GM12878 (cell line): ENCODE data around the gene ZNF552. TPM values are rescaled to one million over a fixed set of nuclear protein-coding genes. Genes with fewer than 3 reads are reported as not detected.

Experiments used
- ATAC-seq: fragments of 200-7000 bp; cut with Tn5 transposase; 3 replicates; pipeline ENCODE4 v1.9.1; 2020; ENCODE audit warnings: mild to moderate bottlenecking, moderate library complexity
- BruUV-seq: library from RNA; stranded (reverse); fragments of 400-500 nt; replicated peaks from 2 replicates; lab custom pipeline; 2021; lab: Mats Ljungman, UMichigan
- CTCF ChIA-PET: fragments of 300-600 bp; sonication (Branson Sonifier 250); formaldehyde crosslinking; extraction: SDS; loops from one replicate; lab custom pipeline; 2021; ENCODE audit warnings: inconsistent platforms; lab: Yijun Ruan, JAX
- POLR2A ChIA-PET: fragments of 350-600 bp; formaldehyde crosslinking; extraction: SDS; loops from one replicate; lab custom pipeline; 2021; ENCODE audit warnings: inconsistent platforms; lab: Charles Lee
- RAD21 ChIA-PET: fragments of 300-600 bp; sonication (Branson Sonifier 250); formaldehyde crosslinking; loops from one replicate; lab custom pipeline; 2023; ENCODE audit warnings: antibody characterized with exemption; ENCODE audit not compliant: unreplicated experiment; lab: Charles Lee
- SMC1A ChIA-PET: fragments of 300-600 bp; sonication (Branson Sonifier 250); formaldehyde crosslinking; loops from one replicate; lab custom pipeline; 2023; ENCODE audit not compliant: unreplicated experiment, uncharacterized antibody; lab: Charles Lee
- DNase-seq: peaks from one replicate; pipeline ENCODE4 v3.0.0-alpha.2; 2011; ENCODE audit warnings: low read depth, low spot score
- FAIRE-seq: peaks from 3 replicates; lab custom pipeline; 2011; peaks lifted over from hg19 to GRCh38; lab: Jason Lieb, UNC
- H2AFZ ChIP-seq: 2 replicates; pipeline ENCODE4 v1.6.0; 2011; ENCODE audit warnings: low read depth, low read length, control low read depth; ENCODE audit not compliant: control insufficient read depth
- H3K27ac ChIP-seq: 2 replicates; pipeline ENCODE4 v1.5.1; 2011; ENCODE audit warnings: control low read depth; ENCODE audit not compliant: control insufficient read depth, insufficient read depth
- H3K27me3 ChIP-seq, 2 experiments: replicated peaks in 1 of 2; 2 replicates each; pipeline versions ENCODE4 v1.6.0 to v1.6.1; 2011; ENCODE audit warnings: low read length in 1 of 2; ENCODE audit not compliant: control insufficient read depth in 2 of 2, insufficient read depth in 2 of 2
- H3K36me3 ChIP-seq, 2 experiments: 2 replicates each; pipeline ENCODE4 v1.5.1; 2011; ENCODE audit warnings: low read length in 1 of 2; ENCODE audit not compliant: control insufficient read depth in 2 of 2, insufficient read depth in 2 of 2
- H3K4me1 ChIP-seq: 2 replicates; pipeline ENCODE4 v1.6.1; 2011; ENCODE audit warnings: mild to moderate bottlenecking, low read length, moderate library complexity, mixed read lengths; ENCODE audit not compliant: control insufficient read depth, insufficient read depth
- H3K4me2 ChIP-seq: 2 replicates; pipeline ENCODE4 v1.6.0; 2011; ENCODE audit warnings: control low read depth; ENCODE audit not compliant: control insufficient read depth, insufficient read depth
- H3K4me3 ChIP-seq: fragments of 200-600 bp; sonication (generic); 2 replicates; pipeline ENCODE4 v1.5.1; 2016
- H3K79me2 ChIP-seq: 2 replicates; pipeline ENCODE4 v1.6.0; 2011; ENCODE audit warnings: low read length; ENCODE audit not compliant: control insufficient read depth, insufficient read depth
- H3K9ac ChIP-seq: 2 replicates; pipeline ENCODE4 v1.8.0; 2011; ENCODE audit warnings: low read length, control low read depth, mixed read lengths; ENCODE audit not compliant: control insufficient read depth, insufficient read depth
- H3K9me3 ChIP-seq: replicated peaks from 3 replicates; pipeline ENCODE4 v1.5.1; 2011; ENCODE audit warnings: mild to moderate bottlenecking, low read length; ENCODE audit not compliant: control insufficient read depth, insufficient read depth
- H4K20me1 ChIP-seq: 2 replicates; pipeline ENCODE4 v1.6.0; 2011; ENCODE audit not compliant: control insufficient read depth, insufficient read depth
- MTA2 ChIP-seq: fragments of 450-650 bp; IDR thresholded peaks from 2 replicates; pipeline ENCODE4 v1.6.1; 2016; ENCODE audit warnings: low read depth, mild to moderate bottlenecking, moderate library complexity
- ZNF687 ChIP-seq: fragments of 450-650 bp; IDR thresholded peaks from 2 replicates; pipeline ENCODE4 v1.6.1; 2017; ENCODE audit warnings: mild to moderate bottlenecking, moderate library complexity
- WGBS: methylation state at CpG from one replicate; pipeline ENCODE4 v1.1.6; 2016; ENCODE audit warnings: low lambda C conversion rate; ENCODE audit not compliant: insufficient replicate concordance, insufficient coverage; ENCODE audit errors: missing lambda C conversion rate; 5-methylcytosine and 5-hydroxymethylcytosine counted together
- in situ Hi-C: fragments of 300-500 bp; cut with MboI; formaldehyde crosslinking; loops from 9 replicates; pipeline ENCODE4 v1.14.3; 2018; ENCODE audit warnings: mixed read lengths
- intact Hi-C: fragments of 100-400 bp; cut with micrococcal nuclease; formaldehyde crosslinking; loops from one replicate; pipeline ENCODE4 v1.14.2; 2022; ENCODE audit not compliant: unreplicated experiment
- polyA plus RNA-seq, 11 experiments: library from polyadenylated mRNA; depleted of rRNA in 4 of 11; unstranded in 6 of 11; stranded (reverse) in 5 of 11; fragments of >200 nt; fragmentation: Nextera tagmentation in 4 of 11; fragmentation: Illumina TruSeq in 1 of 11; extraction: Ambion mirVana in 4 of 11; extraction: Trizol in 1 of 11; gene quantifications; 1 replicate in 1 of 11; 2 replicates in 10 of 11; pipeline versions ENCODE4 v1.2.1 to v1.2.3, GENCODE V29; 2011 to 2016; ENCODE audit warnings: inconsistent platforms in 2 of 11, missing spikeins in 2 of 11, low read depth in 1 of 11
- total RNA-seq, 4 experiments: library from RNA; depleted of rRNA in 3 of 4; stranded (reverse); fragments of >200 nt in 3 of 4; fragmentation: Illumina TruSeq in 1 of 4; extraction: Trizol in 1 of 4; gene quantifications; 2 replicates each; pipeline versions ENCODE4 v1.2.1 to v1.2.3, GENCODE V29; 2013 to 2021

The ZNF552 gene
- total and polyA plus RNA-seq, 10 of the 15 experiments (the other 5 are each of a cell fraction or from before 2014, with no cell fraction given), result 3.6 to 13.3 (median 8.0) TPM

GRCh38 chr19:57820599-57820998 lies 5.9 kb upstream of the ZNF552 start:
- WGBS, result 72% methylated on average over 6 of the region's 6 CpGs
- H2AFZ ChIP-seq, result no peak overlapping the region
- intact Hi-C loops, result no loop called here
- BruUV-seq, result no TSS peak
- H3K27ac ChIP-seq, result peak overlapping the region; percentile 72; the same call in 1 of the 2 replicates
- TF ChIP-seq ZNF687 (0 out of 2 replicates have a peak, but pooled peaks have one; percentile 22), MTA2 (no peak)
- ChIA-PET POLR2A (interaction anchor here (0.7 to 1.0 kb wide), 2 partner anchors 51 to 73 kb away, joined by 3 read pairs; partner anchors contain the start of gene ZNF586), RAD21 (interaction anchor here (1.2 to 1.5 kb wide), 2 partner anchors 49 to 51 kb away, joined by 3 to 4 read pairs; partner anchors contain the start of gene ZNF586), CTCF (interaction anchor here (1.3 kb wide), 1 partner anchor 65 kb away, joined by 4 read pairs; no protein-coding TSS in a partner anchor), SMC1A (interaction anchor here (1.0 to 2.5 kb wide), 3 partner anchors 19 to 73 kb away, joined by 3 to 7 read pairs (median 4); partner anchors contain the start of gene ZNF776)
- no peaks in the 10 kb centered on the region for H3K9me3 ChIP-seq
- peak overlapping the region; percentile 87 for H3K9ac ChIP-seq
- ATAC-seq (no peak), FAIRE-seq (no peak), DNase-seq (no peak)
- H4K20me1 ChIP-seq, result no peaks in the 10 kb centered on the region
- in situ Hi-C loops, result loop anchor here (25.0 kb wide), 1 partner anchor 1683 kb away; the partner anchor contains the start of gene ZNF444
- H3K27me3 ChIP-seq, result no peaks in the 10 kb centered on the region
- peak overlapping the region; percentile 94 for H3K4me2 ChIP-seq
- H3K36me3 ChIP-seq, result peaks cover 0 to 9% of the 10 kb centered on the region in 2 experiments; a peak in 2 of 4 replicates
- peaks cover 40% of the 10 kb centered on the region for H3K79me2 ChIP-seq
- H3K4me3 ChIP-seq, result peak overlapping the region; percentile 90
- peaks cover 4% of the 10 kb centered on the region; the same call in 1 of the 2 replicates for H3K4me1 ChIP-seq
